Pancreas (tissue), 10 donors: ENCODE data around the gene PSORS1C1. TPM values are rescaled to one million over a fixed set of nuclear protein-coding genes. Genes with fewer than 3 reads are reported as not detected.

Experiments
- ATAC-seq, 4 donors: fragments of 200-7000 bp; cut with Tn5 transposase; one replicate each; pipeline versions ENCODE4 v1.8.0 to v1.9.1; 2020; ENCODE audit warnings: mild to moderate bottlenecking in 4 of 4, moderate library complexity in 4 of 4
- DNase-seq, 6 donors: peaks; one replicate each; pipeline ENCODE4 v3.0.0-alpha.2; 2020
- FAIRE-seq: peaks from 2 replicates; lab custom pipeline; 2012; peaks lifted over from hg19 to GRCh38; lab: Jason Lieb, UNC
- H3K27ac ChIP-seq, 4 donors: fragments of 200-600 bp; sonication (generic); 1 replicate in 3 of 4; 2 replicates in 1 of 4; pipeline versions ENCODE4 v1.5.0 to v1.8.0; 2020
- H3K27me3 ChIP-seq, 4 donors: fragments of 200-600 bp; one replicate each; pipeline ENCODE4 v1.8.0; 2021
- H3K36me3 ChIP-seq, 3 donors: fragments of 200-600 bp; sonication (generic) in 1 of 3; one replicate each; pipeline versions ENCODE4 v1.5.0 to v1.8.0; 2020 to 2021
- H3K4me1 ChIP-seq, 3 donors: fragments of 200-600 bp; one replicate each; pipeline ENCODE4 v1.8.0; 2021
- H3K4me3 ChIP-seq, 4 donors: fragments of 200-600 bp; sonication (generic) in 2 of 4; one replicate each; pipeline versions ENCODE4 v1.5.0 to v1.8.0; 2020 to 2021
- H3K9me3 ChIP-seq, 4 donors: fragments of 200-600 bp; one replicate each; pipeline ENCODE4 v1.8.0; 2021
- WGBS, 2 donors: extraction: QIAGEN DNeasy Blood & Tissue Kit; methylation state at CpG; one replicate each; pipeline ENCODE4 v1.1.7; 2013; 5-methylcytosine and 5-hydroxymethylcytosine counted together
- intact Hi-C, 3 donors: fragments of 100-400 bp; cut with DNase I; formaldehyde crosslinking; loops; one replicate each; pipeline versions ENCODE4 v1.11.1 to v1.14.2; 2022
- polyA plus RNA-seq, 2 donors: library from polyadenylated mRNA; stranded (reverse); fragments of 200-250 nt; gene quantifications; one replicate each; pipeline ENCODE4 v1.2.3, GENCODE V29; 2013
- total RNA-seq, 6 donors: library from RNA; stranded (reverse); fragmentation: NEBNext Ultra II Directional in 4 of 6; extraction: Animal tissue kit (Norgen Biotek cat#: 25700) in 4 of 6; gene quantifications; one replicate each; pipeline versions ENCODE4 v1.2.1 to v1.2.4, GENCODE V29; 2021 to 2023
- TF ChIP-seq, protein P1 (sequence below), 4 donors: fragments of 200-600 bp; sonication (generic) in 3 of 4; IDR thresholded peaks; one replicate each; pipeline versions ENCODE4 v1.5.0 to v1.8.0; 2021; ENCODE audit warnings: antibody characterized with exemption in 4 of 4
- donor health status: healthy with polysubstance abuse.
- donor health status: DM: no; HTN: no; CAD: no; lungs with moderate emphysema.
- donor health status: DM: no; HTN: no; CAD: no.
- donor health status: control.
- donor health status: control.
- donor health status: Bipolar disorder and iron deficiency.
- donor health status: DM: yes; HTN: yes; CAD: no.
- donor health status: DM: no; HTN: no; CAD: no.
- donor health status: DM: no; HTN: no; CAD: no.
- donor health status: DM: yes; HTN: yes; CAD: no.

PSORS1C1 gene
- total and polyA plus RNA-seq, 8 donors = 0.06 to 1.9 (median 0.49) TPM

DNA sequence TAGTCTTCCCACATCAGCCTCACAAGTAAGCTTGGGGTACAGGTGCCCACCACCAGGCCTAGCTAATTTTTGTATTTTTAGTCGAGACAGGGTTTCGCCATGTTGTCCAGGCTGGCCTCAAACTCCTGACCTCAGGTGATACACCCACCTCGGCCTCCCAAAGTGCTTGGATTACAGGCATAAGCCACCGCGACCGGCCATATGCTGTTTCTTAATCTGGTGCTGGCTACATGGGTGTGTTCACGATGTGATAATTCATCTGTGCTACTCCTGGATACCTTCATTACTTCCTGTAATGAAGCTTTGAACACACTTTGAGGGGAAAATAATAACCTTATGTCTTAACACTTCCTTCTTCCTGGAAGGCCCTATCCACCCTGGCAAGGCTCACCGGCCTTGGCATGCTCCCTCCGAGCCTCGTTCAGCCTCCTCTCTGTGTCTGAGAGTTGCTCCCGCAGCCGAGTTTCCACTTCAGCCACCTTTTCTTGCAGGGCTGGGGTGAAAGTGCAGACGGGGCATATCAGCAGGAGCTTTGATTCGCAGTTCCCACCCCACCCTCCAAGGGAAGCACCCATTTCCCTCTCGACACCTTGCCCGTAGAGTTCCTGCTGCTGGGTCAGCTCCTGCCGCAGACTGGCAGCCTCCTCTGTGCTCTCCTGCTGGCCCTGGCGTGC lies 29.8 kb downstream of the PSORS1C1 start:
- H3K4me1 ChIP-seq = no peaks in the 10 kb centered on the region
- no peaks in the 10 kb centered on the region for H3K9me3 ChIP-seq
- no peaks in the 10 kb centered on the region for H3K36me3 ChIP-seq
- WGBS, 2 donors = 87 to 91% methylated on average over 18 of the region's 18 CpGs
- TF ChIP-seq, protein P1, sequence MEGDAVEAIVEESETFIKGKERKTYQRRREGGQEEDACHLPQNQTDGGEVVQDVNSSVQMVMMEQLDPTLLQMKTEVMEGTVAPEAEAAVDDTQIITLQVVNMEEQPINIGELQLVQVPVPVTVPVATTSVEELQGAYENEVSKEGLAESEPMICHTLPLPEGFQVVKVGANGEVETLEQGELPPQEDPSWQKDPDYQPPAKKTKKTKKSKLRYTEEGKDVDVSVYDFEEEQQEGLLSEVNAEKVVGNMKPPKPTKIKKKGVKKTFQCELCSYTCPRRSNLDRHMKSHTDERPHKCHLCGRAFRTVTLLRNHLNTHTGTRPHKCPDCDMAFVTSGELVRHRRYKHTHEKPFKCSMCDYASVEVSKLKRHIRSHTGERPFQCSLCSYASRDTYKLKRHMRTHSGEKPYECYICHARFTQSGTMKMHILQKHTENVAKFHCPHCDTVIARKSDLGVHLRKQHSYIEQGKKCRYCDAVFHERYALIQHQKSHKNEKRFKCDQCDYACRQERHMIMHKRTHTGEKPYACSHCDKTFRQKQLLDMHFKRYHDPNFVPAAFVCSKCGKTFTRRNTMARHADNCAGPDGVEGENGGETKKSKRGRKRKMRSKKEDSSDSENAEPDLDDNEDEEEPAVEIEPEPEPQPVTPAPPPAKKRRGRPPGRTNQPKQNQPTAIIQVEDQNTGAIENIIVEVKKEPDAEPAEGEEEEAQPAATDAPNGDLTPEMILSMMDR (IDR thresholded peaks at IDR 0.05) = no peak
- H3K27ac ChIP-seq = no peak overlapping the region
- no peaks in the 10 kb centered on the region for H3K27me3 ChIP-seq
- peak in 2 of 4 donors; percentile 39 to 55 for ATAC-seq
- intact Hi-C loops = no loop called here
- DNase-seq = no peak
- no peak overlapping the region for H3K4me3 ChIP-seq
- FAIRE-seq = no peak

DNA sequence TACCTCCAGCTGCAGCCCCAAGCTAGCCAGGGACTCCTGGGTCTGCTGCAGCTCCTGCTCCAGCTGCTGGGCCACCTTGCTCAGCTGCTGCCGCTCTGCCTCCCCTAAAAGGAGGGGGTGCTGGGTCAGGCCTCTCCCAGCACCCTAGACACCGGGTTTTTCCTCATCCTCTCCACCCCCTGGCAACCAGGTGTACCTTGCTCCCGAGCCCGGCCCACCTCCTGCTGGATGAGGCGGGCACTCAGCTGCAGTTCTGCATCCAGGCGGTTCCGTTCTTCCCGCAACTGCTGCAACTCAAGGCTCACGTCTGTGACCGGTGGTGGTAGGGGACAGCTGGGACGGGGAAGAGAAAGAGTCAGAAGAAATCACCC lies 30.4 kb downstream of the PSORS1C1 start:
- Histone ChIP-seq H3K4me3 (no peak overlapping the region), H3K36me3 (peaks cover 0 to 4% (median 0%) of the 10 kb centered on the region in 3 donors), H3K4me1 (no peaks in the 10 kb centered on the region), H3K27me3 (no peaks in the 10 kb centered on the region), H3K27ac (no peak overlapping the region), H3K9me3 (no peaks in the 10 kb centered on the region)
- intact Hi-C loops = no loop called here
- DNase-seq (no peak), ATAC-seq (peak in 1 of 4 donors; percentile 30), FAIRE-seq (no peak)
- WGBS, 2 donors = 79 to 90% methylated on average over 11 of the region's 11 CpGs
- TF ChIP-seq, protein P1 (IDR thresholded peaks at IDR 0.05) = no peak

DNA sequence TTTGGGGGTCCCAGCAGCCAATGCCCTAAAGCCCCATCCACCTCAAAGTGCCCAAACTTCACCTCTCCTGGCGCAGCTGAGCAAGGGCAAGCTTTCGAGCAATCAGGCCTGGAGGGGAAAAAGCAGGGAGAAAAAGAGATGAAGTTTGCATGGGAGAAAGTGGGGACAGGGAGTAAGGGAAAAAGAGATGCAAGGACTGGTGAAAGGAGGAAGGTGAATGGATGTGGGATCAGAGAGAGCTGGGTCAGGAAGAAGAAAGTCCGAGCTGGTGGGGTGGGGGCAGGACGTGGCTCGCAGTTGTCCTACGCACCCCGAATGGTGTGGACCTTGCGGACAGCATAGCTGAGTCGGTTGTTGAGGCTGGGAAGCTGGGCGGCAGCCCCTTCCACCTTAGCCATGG lies 30.8 kb downstream of the PSORS1C1 start:
- H3K36me3 ChIP-seq = peaks cover 0 to 4% (median 0%) of the 10 kb centered on the region in 3 donors
- intact Hi-C loops = no loop called here
- no peak overlapping the region for H3K4me3 ChIP-seq
- FAIRE-seq (no peak), DNase-seq (no peak), ATAC-seq (no peak)
- TF ChIP-seq, protein P1 (IDR thresholded peaks at IDR 0.05) = no peak
- no peak overlapping the region for H3K27ac ChIP-seq
- no peaks in the 10 kb centered on the region for H3K27me3 ChIP-seq
- no peaks in the 10 kb centered on the region for H3K9me3 ChIP-seq
- no peaks in the 10 kb centered on the region for H3K4me1 ChIP-seq
- 94 to 98% methylated on average over 10 of the region's 10 CpGs for WGBS, 2 donors

DNA sequence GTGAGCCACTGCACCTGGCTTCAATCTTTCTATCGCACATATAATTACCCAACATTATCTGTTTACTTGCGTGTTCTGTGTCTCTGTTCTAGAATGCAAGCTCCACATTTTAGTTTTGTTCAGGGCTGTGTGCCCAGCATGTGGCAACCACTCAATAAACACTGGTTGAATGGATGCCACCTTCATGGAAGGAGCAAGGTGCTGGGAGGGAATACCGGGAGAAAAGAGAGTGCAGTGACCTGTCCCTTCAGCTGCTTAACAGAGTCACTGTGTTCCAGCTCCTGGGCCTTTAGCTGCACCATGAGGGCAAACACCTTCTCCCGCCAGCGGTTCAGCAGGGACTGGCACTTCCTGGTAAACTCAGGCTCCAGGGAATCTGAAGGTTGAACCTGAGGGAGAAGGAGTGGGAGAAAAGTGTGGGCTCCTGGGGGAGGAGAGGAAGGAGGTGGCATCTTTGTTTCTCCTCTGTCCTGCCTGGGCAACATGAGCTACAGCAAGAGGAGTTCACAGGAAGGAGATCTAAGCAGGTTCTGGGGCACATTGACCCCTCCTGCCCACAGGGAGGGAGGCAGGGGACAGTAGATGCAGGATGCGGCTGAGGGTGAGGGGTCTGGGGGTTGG lies 35.3 kb downstream of the PSORS1C1 start:
- H3K27me3 ChIP-seq = no peaks in the 10 kb centered on the region
- no peak for ATAC-seq
- 87 to 91% methylated on average over 6 of the region's 6 CpGs for WGBS, 2 donors
- TF ChIP-seq, protein P1 (IDR thresholded peaks at IDR 0.05) = no peak
- no peaks in the 10 kb centered on the region for H3K4me1 ChIP-seq
- no peak for FAIRE-seq
- no peak overlapping the region for H3K27ac ChIP-seq
- DNase-seq = no peak
- peaks cover 0 to 4% (median 0%) of the 10 kb centered on the region in 3 donors for H3K36me3 ChIP-seq
- H3K4me3 ChIP-seq = no peak overlapping the region
- no peaks in the 10 kb centered on the region for H3K9me3 ChIP-seq
- intact Hi-C loops = no loop called here

DNA sequence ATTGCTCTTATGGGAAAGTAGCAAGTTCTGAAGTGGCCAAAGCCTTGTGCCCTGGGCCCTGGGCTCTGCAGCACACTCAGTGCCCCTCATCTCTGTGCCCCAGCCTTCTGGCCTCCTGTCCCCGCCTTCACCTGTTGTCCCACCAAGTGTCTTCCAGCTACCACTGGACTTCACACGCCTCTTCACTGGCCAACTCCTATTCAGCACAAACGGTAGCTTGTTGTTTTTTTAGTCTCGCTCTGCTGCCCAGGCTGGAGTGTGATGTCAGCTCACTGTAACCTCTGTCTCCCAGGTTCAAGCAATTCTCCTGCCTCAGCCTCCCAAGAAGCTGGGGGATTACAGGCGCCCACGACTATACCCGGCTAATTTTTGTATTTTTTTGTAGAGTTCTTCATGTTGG lies 38.2 kb downstream of the PSORS1C1 start:
- no peak overlapping the region for H3K27ac ChIP-seq
- no peak for ATAC-seq
- 87 to 98% methylated on average over 7 of the region's 7 CpGs for WGBS, 2 donors
- FAIRE-seq = no peak
- peaks cover 0 to 4% (median 0%) of the 10 kb centered on the region in 3 donors for H3K4me1 ChIP-seq
- TF ChIP-seq, protein P1 (IDR thresholded peaks at IDR 0.05) = no peak
- no peaks in the 10 kb centered on the region for H3K9me3 ChIP-seq
- no peak overlapping the region for H3K4me3 ChIP-seq
- DNase-seq = no peak
- H3K36me3 ChIP-seq = peaks cover 0 to 4% (median 0%) of the 10 kb centered on the region in 3 donors
- H3K27me3 ChIP-seq = no peaks in the 10 kb centered on the region
- intact Hi-C loops = no loop called here
